HepG2 (cell line): ENCODE data around the gene RTF1. TPM values are rescaled to one million over a fixed set of nuclear protein-coding genes. Genes with fewer than 3 reads are reported as not detected.
"Not testable (repeated sequence)": the region's sequence is repeated elsewhere in the genome, so short reads cannot be mapped to it uniquely, and the experiment has no call there.

Experiments
- ATAC-seq: fragments of 200-7000 bp; cut with Tn5 transposase; 3 replicates; pipeline ENCODE4 v1.9.1; 2020; ENCODE audit warnings: mild to moderate bottlenecking, moderate library complexity
- BruUV-seq: library from RNA; stranded (reverse); fragments of 400-500 nt; replicated peaks from 2 replicates; lab custom pipeline; 2021; lab: Mats Ljungman, UMichigan
- CTCF ChIA-PET: fragments of 300-600 bp; formaldehyde crosslinking; extraction: SDS; loops from one replicate; lab custom pipeline; 2021; ENCODE audit warnings: low total read pairs, inconsistent platforms, low intra/inter-chr PET ratio; lab: Yijun Ruan, JAX
- POLR2A ChIA-PET: fragments of 350-600 bp; sonication (Branson Sonifier 250); formaldehyde crosslinking; loops from one replicate; lab custom pipeline; 2020; ENCODE audit warnings: antibody characterized with exemption, inconsistent platforms; lab: Yijun Ruan, JAX
- DNase-seq: peaks from one replicate; pipeline ENCODE4 v3.0.0-alpha.2; 2015; ENCODE audit warnings: low spot score
- FAIRE-seq: peaks from 3 replicates; lab custom pipeline; 2011; peaks lifted over from hg19 to GRCh38; lab: Jason Lieb, UNC
- H2AFZ ChIP-seq: one replicate; pipeline ENCODE4 v1.6.1; 2011; ENCODE audit warnings: low read length, inconsistent platforms
- H3K27ac ChIP-seq: fragments of 300-600 bp; 3 replicates; pipeline ENCODE4 v1.8.0; 2011; ENCODE audit warnings: mixed run types, mild to moderate bottlenecking, mixed read lengths, low read length, inconsistent platforms; ENCODE audit not compliant: insufficient read depth; ENCODE audit errors: extremely low read length
- H3K27me3 ChIP-seq, 2 experiments: fragments of 200-600 bp in 1 of 2; 2 replicates in 1 of 2; 3 replicates in 1 of 2; pipeline versions ENCODE4 v1.6.0 to v1.8.0; 2011; ENCODE audit warnings: low read length in 2 of 2, mild to moderate bottlenecking in 2 of 2, moderate library complexity in 2 of 2, inconsistent platforms in 1 of 2; ENCODE audit not compliant: insufficient read depth in 2 of 2, control insufficient read depth in 1 of 2
- H3K36me3 ChIP-seq, 2 experiments: fragments of 200-600 bp in 1 of 2; replicated peaks in 1 of 2; 2 replicates in 1 of 2; 3 replicates in 1 of 2; pipeline versions ENCODE4 v1.5.1 to v1.8.0; 2011; ENCODE audit warnings: low read length in 2 of 2, inconsistent platforms in 1 of 2; ENCODE audit not compliant: insufficient read depth in 2 of 2, control insufficient read depth in 1 of 2
- H3K4me1 ChIP-seq: 2 replicates; pipeline ENCODE4 v1.5.1; 2012; ENCODE audit warnings: low read length, inconsistent platforms; ENCODE audit not compliant: insufficient read depth
- H3K4me2 ChIP-seq: 2 replicates; pipeline ENCODE4 v1.6.0; 2011; ENCODE audit warnings: low read depth, low read length, inconsistent platforms
- H3K4me3 ChIP-seq, 3 experiments: fragments of 200-600 bp in 1 of 3; sonication (generic), shearing (Covaris generic) in 1 of 3; replicated peaks in 1 of 3; 2 replicates each; pipeline ENCODE4 v1.5.1; 2011 to 2016; ENCODE audit warnings: low read length in 3 of 3, inconsistent platforms in 2 of 3, low read depth in 2 of 3, mild to moderate bottlenecking in 2 of 3, control low read depth in 1 of 3, mixed read lengths in 1 of 3; ENCODE audit not compliant: insufficient read depth in 1 of 3
- H3K79me2 ChIP-seq: one replicate; pipeline ENCODE4 v1.6.1; 2011; ENCODE audit warnings: low read length, inconsistent platforms; ENCODE audit not compliant: insufficient read depth
- H3K9ac ChIP-seq: 2 replicates; pipeline ENCODE4 v1.6.0; 2011; ENCODE audit warnings: mild to moderate bottlenecking, low read depth, low read length, inconsistent platforms; ENCODE audit not compliant: insufficient read depth
- H3K9me3 ChIP-seq: 2 replicates; pipeline ENCODE4 v1.5.1; 2012; ENCODE audit warnings: mild to moderate bottlenecking, low read length
- H4K20me1 ChIP-seq: 2 replicates; pipeline ENCODE4 v1.6.0; 2011; ENCODE audit warnings: inconsistent platforms, mild to moderate bottlenecking, low read length, moderate library complexity; ENCODE audit not compliant: insufficient read depth
- ARNTL ChIP-seq: sonication (generic); formaldehyde crosslinking; IDR thresholded peaks from 2 replicates; pipeline ENCODE4 v1.4.0; 2020; ENCODE audit warnings: mild to moderate bottlenecking, missing genetic modification reagents
- THAP11 ChIP-seq: IDR thresholded peaks from 2 replicates; pipeline ENCODE4 v1.6.1; 2016; ENCODE audit warnings: missing biosample characterization, missing genetic modification reagents
- ZBTB7B ChIP-seq: sonication (generic); formaldehyde crosslinking; IDR thresholded peaks from 2 replicates; pipeline ENCODE4 v1.4.0; 2020; ENCODE audit warnings: missing genetic modification reagents
- ZFYVE20 ChIP-seq: sonication (generic); formaldehyde crosslinking; IDR thresholded peaks from 2 replicates; pipeline ENCODE4 v1.8.0; 2023; ENCODE audit warnings: low read depth, mild to moderate bottlenecking, moderate library complexity, missing genetic modification reagents, borderline replicate concordance
- ZIK1 ChIP-seq: sonication (generic); formaldehyde crosslinking; IDR thresholded peaks from 2 replicates; pipeline ENCODE4 v1.5.0; 2020; ENCODE audit warnings: mild to moderate bottlenecking, low read depth, missing genetic modification reagents, borderline replicate concordance
- WGBS: methylation state at CpG from one replicate; pipeline ENCODE4 v1.1.6; 2017; ENCODE audit warnings: low lambda C conversion rate; 5-methylcytosine and 5-hydroxymethylcytosine counted together
- in situ Hi-C: cut with HindIII; loops from 2 replicates; pipeline ENCODE4 v1.10.0; 2017; ENCODE audit warnings: low pct_unique_long_range_greater_than_20kb; ENCODE audit not compliant: extremely low pct_ligation_motif_present
- intact Hi-C: fragments of 100-400 bp; cut with micrococcal nuclease; formaldehyde crosslinking; loops from one replicate; pipeline ENCODE4 v1.10.0; 2022; ENCODE audit not compliant: unreplicated experiment
- polyA plus RNA-seq, 8 experiments: library from polyadenylated mRNA; depleted of rRNA in 3 of 8; stranded (reverse) in 7 of 8; unstranded in 1 of 8; fragments of >200 nt; fragmentation: Illumina TruSeq in 4 of 8; extraction: Trizol in 4 of 8; gene quantifications; 2 replicates each; pipeline versions ENCODE4 v1.2.1 to v1.2.3, GENCODE V29; 2011 to 2016; ENCODE audit warnings: low read depth in 4 of 8, missing spikeins in 1 of 8, mixed read lengths in 1 of 8; ENCODE audit not compliant: insufficient read depth in 1 of 8
- total RNA-seq, 5 experiments: library from RNA; depleted of rRNA; stranded (reverse); fragments of >200 nt; fragmentation: Illumina TruSeq; extraction: Trizol; gene quantifications; 2 replicates each; pipeline ENCODE4 v1.2.3, GENCODE V29; 2016; ENCODE audit warnings: low read depth in 1 of 5
- TF ChIP-seq, protein P1 (sequence below): fragments of 450-650 bp; IDR thresholded peaks from 2 replicates; pipeline ENCODE4 v1.6.1; 2016

Gene RTF1
- total and polyA plus RNA-seq, 2 of the 13 experiments (the other 11 are each of a cell fraction or from before 2014, with no cell fraction given) = 13.9 to 17.9 TPM

GRCh38 chr15:41466711-41467110, 49.8 kb downstream of the RTF1 start:
- WGBS = 87% methylated on average over 3 of the region's 3 CpGs
- ATAC-seq (no peak), DNase-seq (no peak), FAIRE-seq (no peak)
- H3K36me3 ChIP-seq = peaks cover 3 to 67% of the 10 kb centered on the region in 2 experiments
- H3K27me3 ChIP-seq = no peaks in the 10 kb centered on the region
- no peak overlapping the region for H2AFZ ChIP-seq
- no peak for TF ChIP-seq ZFYVE20 (CRISPR knock-in tag)
- TF ChIP-seq ARNTL (CRISPR knock-in tag) = no peak
- TF ChIP-seq, protein P1, sequence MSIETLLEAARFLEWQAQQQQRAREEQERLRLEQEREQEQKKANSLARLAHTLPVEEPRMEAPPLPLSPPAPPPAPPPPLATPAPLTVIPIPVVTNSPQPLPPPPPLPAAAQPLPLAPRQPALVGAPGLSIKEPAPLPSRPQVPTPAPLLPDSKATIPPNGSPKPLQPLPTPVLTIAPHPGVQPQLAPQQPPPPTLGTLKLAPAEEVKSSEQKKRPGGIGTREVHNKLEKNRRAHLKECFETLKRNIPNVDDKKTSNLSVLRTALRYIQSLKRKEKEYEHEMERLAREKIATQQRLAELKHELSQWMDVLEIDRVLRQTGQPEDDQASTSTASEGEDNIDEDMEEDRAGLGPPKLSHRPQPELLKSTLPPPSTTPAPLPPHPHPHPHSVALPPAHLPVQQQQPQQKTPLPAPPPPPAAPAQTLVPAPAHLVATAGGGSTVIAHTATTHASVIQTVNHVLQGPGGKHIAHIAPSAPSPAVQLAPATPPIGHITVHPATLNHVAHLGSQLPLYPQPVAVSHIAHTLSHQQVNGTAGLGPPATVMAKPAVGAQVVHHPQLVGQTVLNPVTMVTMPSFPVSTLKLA = no peak
- TF ChIP-seq ZBTB7B (CRISPR knock-in tag) = no peak
- no peak for TF ChIP-seq THAP11 (CRISPR knock-in tag)
- no peak for TF ChIP-seq ZIK1 (CRISPR knock-in tag)
- in situ Hi-C loops = no loop called here
- no TSS peak for BruUV-seq
- POLR2A ChIA-PET = interaction anchor here (1.8 kb wide), 1 partner anchor 26 kb away, joined by 4 read pairs; no protein-coding TSS in a partner anchor
- H4K20me1 ChIP-seq = no peaks in the 10 kb centered on the region
- no peak overlapping the region for H3K27ac ChIP-seq
- no peaks in the 10 kb centered on the region for H3K79me2 ChIP-seq
- no peak overlapping the region for H3K9ac ChIP-seq
- intact Hi-C loops = loop anchor here (5.0 kb wide), 1 partner anchor 41 kb away; no protein-coding TSS in a partner anchor
- no peak overlapping the region for H3K4me3 ChIP-seq
- no peak overlapping the region for H3K4me2 ChIP-seq
- H3K4me1 ChIP-seq = no peaks in the 10 kb centered on the region
- CTCF ChIA-PET = interaction anchor here (0.9 to 1.6 kb wide), 4 partner anchors 40 to 438 kb away, joined by 3 to 13 read pairs (median 4); no protein-coding TSS in a partner anchor
- H3K9me3 ChIP-seq = no peaks in the 10 kb centered on the region

DNA sequence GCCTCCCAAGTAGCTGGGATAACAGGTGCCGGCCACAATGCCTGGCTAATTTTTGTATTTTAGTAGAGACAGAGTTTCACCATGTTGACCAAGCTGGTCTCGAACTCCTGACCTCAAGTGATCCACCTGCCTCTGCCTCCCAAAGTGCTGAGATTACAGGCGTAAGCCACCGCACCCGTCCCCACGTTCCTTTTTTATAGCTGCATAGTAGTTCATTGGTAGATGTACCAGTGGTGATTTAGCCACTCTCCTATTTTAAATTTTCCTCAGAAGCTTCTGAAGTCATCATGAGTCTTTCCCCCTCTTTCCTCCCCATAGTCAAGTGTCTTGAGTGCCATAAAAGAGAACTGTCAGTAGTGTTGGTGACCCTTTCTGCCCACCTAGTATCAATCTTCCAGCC, 52.7 kb downstream of the RTF1 start:
- H2AFZ ChIP-seq, H3K4me1 ChIP-seq, DNase-seq, H3K79me2 ChIP-seq, in situ Hi-C loops, H4K20me1 ChIP-seq, BruUV-seq, FAIRE-seq, ATAC-seq, H3K4me3 ChIP-seq, CTCF ChIA-PET, H3K4me2 ChIP-seq, POLR2A ChIA-PET, H3K9ac ChIP-seq, H3K27me3 ChIP-seq, H3K9me3 ChIP-seq, H3K27ac ChIP-seq: not testable (repeated sequence)
- peaks cover 11 to 58% of the 10 kb centered on the region in 2 experiments for H3K36me3 ChIP-seq
- WGBS = 100% methylated on average over 6 of the region's 6 CpGs
- intact Hi-C loops = loop anchor here (5.0 kb wide), 1 partner anchor 38 kb away; no protein-coding TSS in a partner anchor
